K562 (cell line): ENCODE results near the gene MRPL55. TPM values are rescaled to one million over a fixed set of nuclear protein-coding genes. Genes with fewer than 3 reads are reported as not detected.

Source experiments
- ATAC-seq: fragments of 200-7000 bp; cut with Tn5 transposase; 3 replicates; pipeline ENCODE4 v1.9.1; 2020; ENCODE audit warnings: moderate library complexity
- BruUV-seq: library from RNA; stranded (reverse); fragments of 400-500 nt; replicated peaks from 2 replicates; lab custom pipeline; 2021; lab: Mats Ljungman, UMichigan
- CTCF ChIA-PET: fragments of 300-600 bp; formaldehyde crosslinking; extraction: SDS; loops from one replicate; lab custom pipeline; 2021; ENCODE audit warnings: low intra/inter-chr PET ratio; lab: Yijun Ruan, JAX
- POLR2A ChIA-PET: fragments of 300-600, 350-650 bp; sonication (Branson Sonifier 250); formaldehyde crosslinking; extraction: SDS; loops from one replicate; lab custom pipeline; 2021; ENCODE audit warnings: antibody characterized with exemption, inconsistent platforms; lab: Yijun Ruan, JAX
- DNase-seq, 4 experiments: peaks; one replicate each; pipeline versions ENCODE4 v3.0.0 to v3.0.0-alpha.2; 2011 to 2018; ENCODE audit warnings: low spot score in 3 of 4, mixed read lengths in 3 of 4; ENCODE audit errors: extremely low read depth in 1 of 4
- FAIRE-seq: peaks from 2 replicates; lab custom pipeline; 2011; peaks lifted over from hg19 to GRCh38; lab: Jason Lieb, UNC
- H2AFZ ChIP-seq: 2 replicates; pipeline ENCODE4 v1.6.0; 2011; ENCODE audit warnings: low read depth, low read length, control low read depth, inconsistent platforms
- H3K27ac ChIP-seq: fragments of 200-600 bp; 3 replicates; pipeline ENCODE4 v1.8.0; 2011; ENCODE audit warnings: low read depth, mild to moderate bottlenecking, control low read depth, inconsistent platforms, low read length, moderate library complexity, mixed read lengths; ENCODE audit errors: extremely low read depth
- H3K27me3 ChIP-seq, 2 experiments: fragments of 300-600 bp in 1 of 2; 2 replicates in 1 of 2; 3 replicates in 1 of 2; pipeline versions ENCODE4 v1.6.0 to v1.8.0; 2011; ENCODE audit warnings: inconsistent platforms in 2 of 2, low read length in 2 of 2, mild to moderate bottlenecking in 1 of 2, mixed read lengths in 1 of 2, moderate library complexity in 1 of 2; ENCODE audit not compliant: control insufficient read depth in 2 of 2, insufficient read depth in 2 of 2
- H3K36me3 ChIP-seq: fragments of 300-600 bp; 3 replicates; pipeline ENCODE4 v1.8.0; 2011; ENCODE audit warnings: mild to moderate bottlenecking, low read length, inconsistent platforms; ENCODE audit not compliant: control insufficient read depth, insufficient read depth
- H3K4me1 ChIP-seq, 2 experiments: fragments of 200-600 bp in 1 of 2; replicated peaks in 1 of 2; 2 replicates in 1 of 2; 3 replicates in 1 of 2; pipeline versions ENCODE4 v1.5.1 to v1.8.0; 2011; ENCODE audit warnings: inconsistent platforms in 2 of 2, low read length in 2 of 2, mild to moderate bottlenecking in 1 of 2, mixed read lengths in 1 of 2, moderate library complexity in 1 of 2; ENCODE audit not compliant: control insufficient read depth in 2 of 2, insufficient read depth in 2 of 2
- H3K4me2 ChIP-seq: 2 replicates; pipeline ENCODE4 v1.6.1; 2011; ENCODE audit warnings: low read length, control low read depth, inconsistent platforms, mixed read lengths; ENCODE audit not compliant: insufficient read depth
- H3K4me3 ChIP-seq: fragments of 200-600 bp; sonication (generic), shearing (Covaris generic); 2 replicates; pipeline ENCODE4 v1.5.1; 2016; ENCODE audit warnings: control low read depth, inconsistent platforms
- H3K79me2 ChIP-seq: fragments of 200-600 bp; 3 replicates; pipeline ENCODE4 v1.8.0; 2011; ENCODE audit warnings: low read length, inconsistent platforms; ENCODE audit not compliant: control insufficient read depth, insufficient read depth
- H3K9ac ChIP-seq, 2 experiments: 2 replicates each; pipeline versions ENCODE4 v1.6.0 to v1.6.1; 2011; ENCODE audit warnings: low read depth in 2 of 2, low read length in 2 of 2, control low read depth in 1 of 2, inconsistent platforms in 1 of 2, mild to moderate bottlenecking in 1 of 2, mixed read lengths in 1 of 2; ENCODE audit not compliant: insufficient read depth in 1 of 2
- H3K9me1 ChIP-seq: one replicate; pipeline ENCODE4 v1.6.0; 2011; ENCODE audit warnings: inconsistent platforms, mild to moderate bottlenecking, low read length, moderate library complexity; ENCODE audit not compliant: control insufficient read depth, insufficient read depth
- H3K9me3 ChIP-seq: replicated peaks from 2 replicates; pipeline ENCODE4 v1.5.1; 2011; ENCODE audit warnings: low read depth, low read length, inconsistent platforms; ENCODE audit not compliant: control insufficient read depth, insufficient read depth
- H4K20me1 ChIP-seq: replicated peaks from 2 replicates; pipeline ENCODE4 v1.6.1; 2011; ENCODE audit warnings: low read length, inconsistent platforms, mixed read lengths; ENCODE audit not compliant: control insufficient read depth, insufficient read depth
- CBX3 ChIP-seq, 2 experiments: IDR thresholded peaks; 1 replicate in 1 of 2; 2 replicates in 1 of 2; pipeline ENCODE4 v1.6.1; 2012; ENCODE audit warnings: inconsistent platforms in 2 of 2, low read length in 2 of 2, borderline replicate concordance in 1 of 2, control low read depth in 1 of 2
- CXXC5 ChIP-seq: fragments of 250-450 bp; sonication (Bioruptor Pico); IDR thresholded peaks from 2 replicates; pipeline ENCODE4 v1.8.0; 2022; ENCODE audit warnings: inconsistent platforms, mild to moderate bottlenecking, moderate library complexity
- KLF1 ChIP-seq: fragments of 450-650 bp; IDR thresholded peaks from 2 replicates; pipeline ENCODE4 v1.6.1; 2016; ENCODE audit warnings: missing genetic modification characterization, missing compliant biosample characterization
- NELFE ChIP-seq: IDR thresholded peaks from 2 replicates; pipeline ENCODE4 v1.6.1; 2011; ENCODE audit warnings: mild to moderate bottlenecking; ENCODE audit not compliant: insufficient read depth, insufficient read length
- RBM39 ChIP-seq: fragments of 200-400 bp; formaldehyde crosslinking; optimal IDR thresholded peaks from 2 replicates; pipeline ENCODE3; 2018; ENCODE audit warnings: low read depth, low read length
- SRF ChIP-seq, 2 experiments: fragments of 250-450, 450-650 bp in 1 of 2; sonication (Bioruptor Pico) in 1 of 2; sonication (generic) in 1 of 2; formaldehyde crosslinking; IDR thresholded peaks; 2 replicates each; pipeline versions ENCODE4 v1.5.0 to v1.5.1; 2020 to 2022; ENCODE audit warnings: mild to moderate bottlenecking in 1 of 2, missing genetic modification reagents in 1 of 2
- TSHZ1 ChIP-seq: fragments of 250-450 bp; sonication (Bioruptor Pico); IDR thresholded peaks from 2 replicates; pipeline ENCODE4 v1.4.0; 2020; ENCODE audit warnings: mild to moderate bottlenecking, moderate library complexity
- ZNF121 ChIP-seq: sonication (generic); formaldehyde crosslinking; conservative IDR thresholded peaks from 2 replicates; pipeline ENCODE4 v1.8.0; 2022; ENCODE audit warnings: missing genetic modification reagents
- ZNF133 ChIP-seq: fragments of 250-450 bp; sonication (Bioruptor Pico); IDR thresholded peaks from 2 replicates; pipeline ENCODE4 v1.4.0; 2020; ENCODE audit warnings: mild to moderate bottlenecking
- ZNF217 ChIP-seq: sonication (generic); formaldehyde crosslinking; IDR thresholded peaks from 2 replicates; pipeline ENCODE4 v1.8.0; 2022; ENCODE audit warnings: mild to moderate bottlenecking, missing genetic modification reagents
- WGBS: fragments of 100-300 bp; shearing (Covaris generic); methylation state at CpG from one replicate; pipeline ENCODE4 v1.1.6; 2016; ENCODE audit warnings: low coverage, mixed read lengths; ENCODE audit not compliant: insufficient coverage; ENCODE audit errors: missing lambda C conversion rate; 5-methylcytosine and 5-hydroxymethylcytosine counted together
- in situ Hi-C: fragments of 300-500 bp; cut with MboI; formaldehyde crosslinking; loops from 4 replicates; pipeline ENCODE4 v1.15.0; 2018; ENCODE audit warnings: inconsistent platforms, mixed read lengths
- intact Hi-C: fragments of 100-400 bp; cut with micrococcal nuclease; formaldehyde crosslinking; loops from 2 replicates; pipeline ENCODE4 v1.14.2; 2022
- polyA plus RNA-seq, 8 experiments: library from polyadenylated mRNA; depleted of rRNA in 4 of 8; stranded (reverse) in 5 of 8; unstranded in 3 of 8; fragments of >200 nt; fragmentation: Nextera tagmentation in 2 of 8; fragmentation: Illumina TruSeq in 1 of 8; extraction: Ambion mirVana in 2 of 8; extraction: Trizol in 1 of 8; gene quantifications; 2 replicates each; pipeline versions ENCODE4 v1.2.1 to v1.2.3, GENCODE V29; 2011 to 2014; ENCODE audit warnings: inconsistent platforms in 1 of 8, missing spikeins in 1 of 8
- total RNA-seq, 7 experiments: library from RNA; depleted of rRNA in 6 of 7; stranded (reverse); fragments of >200 nt in 6 of 7; fragmentation: Illumina TruSeq in 2 of 7; extraction: Trizol in 2 of 7; gene quantifications; 2 replicates each; pipeline versions ENCODE4 v1.2.1 to v1.2.3, GENCODE V29; 2011 to 2021; ENCODE audit warnings: low replicate concordance in 1 of 7
- TF ChIP-seq, protein P1 (sequence below): fragments of 450-650 bp; IDR thresholded peaks from 2 replicates; pipeline ENCODE4 v1.6.1; 2016; ENCODE audit warnings: low read depth

MRPL55 gene
- total and polyA plus RNA-seq, 9 of the 15 experiments (the other 6 are each of a cell fraction or from before 2014, with no cell fraction given), result 34.9 to 228 (median 81.0) TPM

GRCh38 chr1:228114827-228115226 lies 5.7 kb upstream of the MRPL55 start:
- no TSS peak for BruUV-seq
- FAIRE-seq (no peak), DNase-seq (no peak), ATAC-seq (no peak)
- H3K27me3 ChIP-seq, result no peaks in the 10 kb centered on the region
- intact Hi-C loops, result no loop called here
- CTCF ChIA-PET, result no interaction called here
- no peaks in the 10 kb centered on the region for H3K9me1 ChIP-seq
- H3K4me1 ChIP-seq, result peaks cover 5 to 11% of the 10 kb centered on the region in 2 experiments; a peak in 4 of 5 replicates
- no peak overlapping the region for H2AFZ ChIP-seq
- 49% methylated on average over 3 of the region's 3 CpGs for WGBS
- H3K9me3 ChIP-seq, result no peaks in the 10 kb centered on the region
- H3K9ac ChIP-seq, result no peak overlapping the region
- H3K27ac ChIP-seq, result no peak overlapping the region
- no peaks in the 10 kb centered on the region for H3K36me3 ChIP-seq
- no peak overlapping the region for H3K4me2 ChIP-seq
- H3K4me3 ChIP-seq, result no peak overlapping the region
- peaks cover 4% of the 10 kb centered on the region; the same call in 1 of the 3 replicates for H3K79me2 ChIP-seq
- H4K20me1 ChIP-seq, result no peaks in the 10 kb centered on the region
- POLR2A ChIA-PET, result interaction anchor here (0.6 to 0.9 kb wide), 2 partner anchors 16 to 30 kb away, joined by 3 to 4 read pairs; no protein-coding TSS in a partner anchor
- in situ Hi-C loops, result no loop called here
- TF ChIP-seq KLF1 (no peak), CXXC5 (CRISPR knock-in tag) (no peak), SRF (CRISPR knock-in tag; IDR thresholded peaks at IDR 0.05) (no peak), ZNF121 (no peak), RBM39 (no peak), TSHZ1 (CRISPR knock-in tag) (no peak), CBX3 (IDR thresholded peaks at IDR 0.05; ENCODE audit: borderline replicate concordance in 1 of 2, low read length in 2 of 2) (no peak), ZNF217 (CRISPR knock-in tag) (no peak), ZNF133 (no peak), NELFE (no peak)
- TF ChIP-seq, protein P1, sequence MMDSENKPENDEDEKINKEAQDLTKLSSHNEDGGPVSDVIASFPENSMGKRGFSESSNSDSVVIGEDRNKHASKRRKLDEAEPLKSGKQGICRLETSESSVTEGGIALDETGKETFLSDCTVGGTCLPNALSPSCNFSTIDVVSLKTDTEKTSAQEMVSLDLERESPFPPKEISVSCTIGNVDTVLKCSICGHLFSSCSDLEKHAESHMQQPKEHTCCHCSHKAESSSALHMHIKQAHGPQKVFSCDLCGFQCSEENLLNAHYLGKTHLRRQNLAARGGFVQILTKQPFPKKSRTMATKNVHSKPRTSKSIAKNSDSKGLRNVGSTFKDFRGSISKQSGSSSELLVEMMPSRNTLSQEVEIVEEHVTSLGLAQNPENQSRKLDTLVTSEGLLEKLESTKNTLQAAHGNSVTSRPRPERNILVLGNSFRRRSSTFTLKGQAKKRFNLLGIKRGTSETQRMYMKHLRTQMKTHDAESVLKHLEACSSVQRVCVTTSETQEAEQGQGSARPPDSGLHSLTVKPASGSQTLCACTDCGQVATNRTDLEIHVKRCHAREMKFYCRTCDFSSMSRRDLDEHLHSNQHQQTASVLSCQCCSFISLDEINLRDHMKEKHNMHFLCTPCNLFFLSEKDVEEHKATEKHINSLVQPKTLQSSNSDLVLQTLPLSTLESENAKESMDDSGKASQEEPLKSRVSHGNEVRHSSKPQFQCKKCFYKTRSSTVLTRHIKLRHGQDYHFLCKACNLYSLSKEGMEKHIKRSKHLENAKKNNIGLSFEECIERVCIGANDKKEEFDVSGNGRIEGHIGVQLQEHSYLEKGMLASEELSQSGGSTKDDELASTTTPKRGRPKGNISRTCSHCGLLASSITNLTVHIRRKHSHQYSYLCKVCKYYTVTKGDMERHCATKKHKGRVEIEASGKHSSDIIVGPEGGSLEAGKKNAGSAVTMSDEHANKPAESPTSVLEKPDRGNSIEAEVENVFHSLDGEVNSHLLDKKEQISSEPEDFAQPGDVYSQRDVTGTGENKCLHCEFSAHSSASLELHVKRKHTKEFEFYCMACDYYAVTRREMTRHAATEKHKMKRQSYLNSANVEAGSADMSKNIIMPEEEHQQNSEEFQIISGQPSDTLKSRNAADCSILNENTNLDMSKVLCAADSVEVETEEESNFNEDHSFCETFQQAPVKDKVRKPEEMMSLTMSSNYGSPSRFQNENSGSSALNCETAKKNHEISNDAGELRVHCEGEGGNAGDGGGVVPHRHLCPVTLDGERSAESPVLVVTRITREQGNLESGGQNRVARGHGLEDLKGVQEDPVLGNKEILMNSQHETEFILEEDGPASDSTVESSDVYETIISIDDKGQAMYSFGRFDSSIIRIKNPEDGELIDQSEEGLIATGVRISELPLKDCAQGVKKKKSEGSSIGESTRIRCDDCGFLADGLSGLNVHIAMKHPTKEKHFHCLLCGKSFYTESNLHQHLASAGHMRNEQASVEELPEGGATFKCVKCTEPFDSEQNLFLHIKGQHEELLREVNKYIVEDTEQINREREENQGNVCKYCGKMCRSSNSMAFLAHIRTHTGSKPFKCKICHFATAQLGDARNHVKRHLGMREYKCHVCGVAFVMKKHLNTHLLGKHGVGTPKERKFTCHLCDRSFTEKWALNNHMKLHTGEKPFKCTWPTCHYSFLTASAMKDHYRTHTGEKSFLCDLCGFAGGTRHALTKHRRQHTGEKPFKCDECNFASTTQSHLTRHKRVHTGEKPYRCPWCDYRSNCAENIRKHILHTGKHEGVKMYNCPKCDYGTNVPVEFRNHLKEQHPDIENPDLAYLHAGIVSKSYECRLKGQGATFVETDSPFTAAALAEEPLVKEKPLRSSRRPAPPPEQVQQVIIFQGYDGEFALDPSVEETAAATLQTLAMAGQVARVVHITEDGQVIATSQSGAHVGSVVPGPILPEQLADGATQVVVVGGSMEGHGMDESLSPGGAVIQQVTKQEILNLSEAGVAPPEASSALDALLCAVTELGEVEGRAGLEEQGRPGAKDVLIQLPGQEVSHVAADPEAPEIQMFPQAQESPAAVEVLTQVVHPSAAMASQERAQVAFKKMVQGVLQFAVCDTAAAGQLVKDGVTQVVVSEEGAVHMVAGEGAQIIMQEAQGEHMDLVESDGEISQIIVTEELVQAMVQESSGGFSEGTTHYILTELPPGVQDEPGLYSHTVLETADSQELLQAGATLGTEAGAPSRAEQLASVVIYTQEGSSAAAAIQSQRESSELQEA, result no peak
